Measurements from ENCODE around the gene RNF149. TPM values are rescaled to one million over a fixed set of nuclear protein-coding genes. Genes with fewer than 3 reads are reported as not detected.
A peak's percentile ranks its signal among the peaks of the same experiment; 100 is the strongest.

The RNF149 gene
- total RNA-seq, 1 experiment from 2014 or later, result 69.0 TPM

DNA sequence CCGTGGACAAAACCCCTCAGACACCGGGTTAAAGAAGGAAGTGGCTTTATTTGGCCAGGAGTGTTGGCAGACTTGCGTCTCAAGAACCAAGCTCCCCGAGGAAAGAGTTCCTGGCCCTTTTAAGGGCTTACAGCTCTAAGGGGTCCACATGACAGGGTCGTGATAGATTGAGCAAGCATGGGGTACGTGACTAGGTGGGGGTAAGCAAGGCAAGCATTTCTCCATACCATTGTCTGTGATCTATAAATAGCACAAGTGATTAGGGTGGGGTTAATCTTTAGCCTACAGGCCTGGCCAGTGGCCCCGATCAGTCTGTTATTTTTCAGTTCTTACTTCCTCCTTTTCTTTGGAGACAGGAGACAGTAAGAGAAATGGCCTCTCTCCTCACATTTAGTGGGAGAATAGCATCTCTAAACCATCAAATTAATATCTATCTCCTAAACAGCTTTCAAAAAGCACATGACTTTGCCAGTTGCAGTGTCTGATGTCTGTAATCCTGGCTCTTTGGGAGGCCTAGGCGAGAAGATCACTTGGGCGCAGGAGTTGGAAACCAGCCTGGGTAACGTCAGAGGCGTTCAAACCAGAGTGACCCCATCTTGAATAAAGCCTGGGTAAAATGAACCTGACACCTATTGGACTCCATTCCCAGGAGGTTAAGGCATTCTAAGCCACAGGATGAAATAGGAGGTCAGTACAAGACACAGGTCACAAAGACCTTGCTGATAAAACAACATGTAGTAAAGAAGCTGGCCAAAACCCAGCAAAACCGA is 74.1 kb downstream of the RNF149 start:
- no peak overlapping the region for H3K4me3 Mint-ChIP-seq (ENCODE audit: low read depth, unreplicated experiment)
- H3K4me1 Mint-ChIP-seq (ENCODE audit: low read depth, unreplicated experiment), result peaks cover 63% of the 10 kb centered on the region
- TF ChIP-seq, protein P1, sequence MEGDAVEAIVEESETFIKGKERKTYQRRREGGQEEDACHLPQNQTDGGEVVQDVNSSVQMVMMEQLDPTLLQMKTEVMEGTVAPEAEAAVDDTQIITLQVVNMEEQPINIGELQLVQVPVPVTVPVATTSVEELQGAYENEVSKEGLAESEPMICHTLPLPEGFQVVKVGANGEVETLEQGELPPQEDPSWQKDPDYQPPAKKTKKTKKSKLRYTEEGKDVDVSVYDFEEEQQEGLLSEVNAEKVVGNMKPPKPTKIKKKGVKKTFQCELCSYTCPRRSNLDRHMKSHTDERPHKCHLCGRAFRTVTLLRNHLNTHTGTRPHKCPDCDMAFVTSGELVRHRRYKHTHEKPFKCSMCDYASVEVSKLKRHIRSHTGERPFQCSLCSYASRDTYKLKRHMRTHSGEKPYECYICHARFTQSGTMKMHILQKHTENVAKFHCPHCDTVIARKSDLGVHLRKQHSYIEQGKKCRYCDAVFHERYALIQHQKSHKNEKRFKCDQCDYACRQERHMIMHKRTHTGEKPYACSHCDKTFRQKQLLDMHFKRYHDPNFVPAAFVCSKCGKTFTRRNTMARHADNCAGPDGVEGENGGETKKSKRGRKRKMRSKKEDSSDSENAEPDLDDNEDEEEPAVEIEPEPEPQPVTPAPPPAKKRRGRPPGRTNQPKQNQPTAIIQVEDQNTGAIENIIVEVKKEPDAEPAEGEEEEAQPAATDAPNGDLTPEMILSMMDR (IDR thresholded peaks at IDR 0.05; ENCODE audit: unreplicated experiment), result no peak
- peaks cover 6% of the 10 kb centered on the region for H3K9me3 Mint-ChIP-seq (ENCODE audit: low read depth, unreplicated experiment)
- CTCF ChIA-PET, result interaction anchor here (1.5 kb wide), 1 partner anchor 16 kb away, joined by 4 read pairs; no protein-coding TSS in a partner anchor
- H3K27me3 Mint-ChIP-seq (ENCODE audit: unreplicated experiment), result no peaks in the 10 kb centered on the region
- TSS peak; percentile 83 for BruUV-seq (replicated peaks)
- peaks cover 3% of the 10 kb centered on the region for H3K36me3 Mint-ChIP-seq (ENCODE audit: insufficient read depth, unreplicated experiment)
- intact Hi-C loops (cut with micrococcal nuclease; ENCODE audit: unreplicated experiment), result no loop called here
- DNase-seq, result peak; percentile 48
- peak overlapping the region; percentile 94 for H3K27ac Mint-ChIP-seq (ENCODE audit: unreplicated experiment)

DNA sequence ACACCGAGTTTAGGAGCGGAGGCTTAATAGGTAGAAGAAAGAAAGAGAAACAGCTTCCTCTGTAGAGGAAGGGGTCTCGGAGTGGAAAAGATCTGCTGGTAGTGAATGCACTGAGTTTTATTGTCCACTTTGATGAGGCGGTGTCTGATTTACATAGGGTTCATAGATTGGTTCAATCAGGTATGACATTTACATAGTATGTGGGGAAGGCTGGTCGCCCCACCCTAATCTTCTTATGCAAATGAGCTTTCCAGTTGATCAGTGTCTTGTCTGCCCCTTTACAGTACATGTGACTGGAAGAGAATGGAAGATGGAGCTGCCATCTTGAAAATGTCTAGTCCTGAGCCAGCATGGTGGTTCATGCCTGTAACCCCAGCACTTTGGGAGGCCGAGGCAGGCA is 75.7 kb downstream of the RNF149 start:
- intact Hi-C loops (cut with micrococcal nuclease; ENCODE audit: unreplicated experiment), result no loop called here
- BruUV-seq (replicated peaks), result no TSS peak
- no peak for DNase-seq
- peaks cover 48% of the 10 kb centered on the region for H3K4me1 Mint-ChIP-seq (ENCODE audit: low read depth, unreplicated experiment)
- TF ChIP-seq, protein P1 (IDR thresholded peaks at IDR 0.05; ENCODE audit: unreplicated experiment), result no peak
- H3K27ac Mint-ChIP-seq (ENCODE audit: unreplicated experiment), result peak overlapping the region; percentile 32
- peak overlapping the region; percentile 7 for H3K4me3 Mint-ChIP-seq (ENCODE audit: low read depth, unreplicated experiment)
- H3K36me3 Mint-ChIP-seq (ENCODE audit: insufficient read depth, unreplicated experiment), result no peaks in the 10 kb centered on the region
- CTCF ChIA-PET, result interaction anchor here (0.7 to 0.9 kb wide), 2 partner anchors 13 to 16 kb away, joined by 3 to 5 read pairs; no protein-coding TSS in a partner anchor
- peaks cover 6% of the 10 kb centered on the region for H3K9me3 Mint-ChIP-seq (ENCODE audit: low read depth, unreplicated experiment)
- H3K27me3 Mint-ChIP-seq (ENCODE audit: unreplicated experiment), result no peaks in the 10 kb centered on the region

DNA sequence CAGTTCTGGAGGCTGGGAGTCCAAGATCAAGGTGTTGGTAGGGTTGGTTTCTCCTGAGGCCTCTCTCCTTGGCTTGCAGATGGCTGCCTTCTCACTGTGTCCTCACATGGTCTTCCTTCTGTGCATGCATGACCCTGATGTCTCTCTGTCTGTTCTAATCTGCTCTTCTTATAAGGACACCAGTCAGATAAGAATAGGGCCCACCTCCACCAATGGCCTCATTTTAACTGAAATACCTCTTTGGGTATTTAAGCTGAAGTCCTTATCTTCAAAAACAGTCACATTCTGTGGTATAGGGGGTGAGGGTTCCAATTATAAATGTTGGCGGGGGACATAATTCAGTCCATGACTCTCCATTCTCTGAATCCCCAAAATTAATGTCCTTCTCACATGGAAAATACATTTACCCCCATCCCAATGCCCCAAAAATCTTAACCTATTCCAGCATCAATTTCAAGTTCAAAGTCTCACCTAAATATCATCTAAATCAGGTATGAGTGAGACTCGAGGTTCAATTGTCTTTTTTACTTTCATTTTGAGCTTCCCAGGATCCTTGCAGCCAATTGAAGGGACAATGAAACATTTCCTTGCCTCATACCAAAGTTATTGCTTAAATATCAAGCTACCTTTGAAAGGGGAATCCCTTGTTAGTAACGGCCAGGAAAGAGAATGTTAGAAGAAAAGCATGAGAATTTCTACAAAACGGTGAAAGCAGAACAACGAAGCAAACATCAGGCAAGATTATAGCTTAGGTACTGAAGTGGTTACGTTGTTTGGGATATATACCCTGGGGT is 76.4 kb downstream of the RNF149 start:
- no peaks in the 10 kb centered on the region for H3K36me3 Mint-ChIP-seq (ENCODE audit: insufficient read depth, unreplicated experiment)
- peaks cover 6% of the 10 kb centered on the region for H3K9me3 Mint-ChIP-seq (ENCODE audit: low read depth, unreplicated experiment)
- peak overlapping the region; percentile 7 for H3K4me3 Mint-ChIP-seq (ENCODE audit: low read depth, unreplicated experiment)
- TF ChIP-seq, protein P1 (IDR thresholded peaks at IDR 0.05; ENCODE audit: unreplicated experiment), result no peak
- DNase-seq, result no peak
- H3K27me3 Mint-ChIP-seq (ENCODE audit: unreplicated experiment), result no peaks in the 10 kb centered on the region
- CTCF ChIA-PET, result interaction anchor here (0.6 to 0.9 kb wide), 3 partner anchors 13 to 664 kb away, joined by 3 to 5 read pairs (median 4); no protein-coding TSS in a partner anchor
- intact Hi-C loops (cut with micrococcal nuclease; ENCODE audit: unreplicated experiment), result no loop called here
- peak overlapping the region; percentile 32 for H3K27ac Mint-ChIP-seq (ENCODE audit: unreplicated experiment)
- no TSS peak for BruUV-seq (replicated peaks)
- H3K4me1 Mint-ChIP-seq (ENCODE audit: low read depth, unreplicated experiment), result peaks cover 45% of the 10 kb centered on the region

DNA sequence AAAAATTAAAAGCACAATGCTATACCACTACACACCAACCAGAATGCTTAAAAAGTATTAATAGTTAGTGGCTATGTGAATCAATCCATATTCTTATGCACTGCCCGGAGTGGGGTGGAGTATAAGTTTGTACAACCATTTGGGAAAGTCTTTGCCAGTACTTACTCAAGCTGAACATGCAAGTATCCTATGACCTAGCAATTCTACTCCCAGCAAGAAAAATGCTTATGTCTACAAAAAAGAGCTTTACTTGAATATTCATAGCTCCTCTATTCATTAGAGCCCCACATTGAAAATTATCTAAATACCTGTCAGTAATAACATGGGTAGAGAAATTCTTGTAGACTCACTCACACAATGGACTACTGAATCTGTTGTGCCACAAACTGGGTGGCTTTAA is 77.3 kb downstream of the RNF149 start:
- Mint-ChIP-seq H3K27ac (ENCODE audit: unreplicated experiment) (no peak overlapping the region), H3K27me3 (ENCODE audit: unreplicated experiment) (no peaks in the 10 kb centered on the region), H3K9me3 (ENCODE audit: low read depth, unreplicated experiment) (peaks cover 6% of the 10 kb centered on the region), H3K4me1 (ENCODE audit: low read depth, unreplicated experiment) (peaks cover 40% of the 10 kb centered on the region), H3K4me3 (ENCODE audit: low read depth, unreplicated experiment) (no peak overlapping the region), H3K36me3 (ENCODE audit: insufficient read depth, unreplicated experiment) (no peaks in the 10 kb centered on the region)
- no TSS peak for BruUV-seq (replicated peaks)
- TF ChIP-seq, protein P1 (IDR thresholded peaks at IDR 0.05; ENCODE audit: unreplicated experiment), result no peak
- CTCF ChIA-PET, result interaction anchor here (0.6 to 1.4 kb wide), 3 partner anchors 13 to 663 kb away, joined by 4 to 13 read pairs (median 5); no protein-coding TSS in a partner anchor
- DNase-seq, result no peak
- intact Hi-C loops (cut with micrococcal nuclease; ENCODE audit: unreplicated experiment), result no loop called here

All from Calu3 (cell line).